GM18858 (cell line): Measurements from ENCODE around the gene CEMIP.

ENCODE experiments used
- ATAC-seq: cut with Tn5 transposase; IDR thresholded peaks from one replicate; pipeline ENCODE4 v1.9.1; 2021; ENCODE audit not compliant: unreplicated experiment

CEMIP gene

DNA sequence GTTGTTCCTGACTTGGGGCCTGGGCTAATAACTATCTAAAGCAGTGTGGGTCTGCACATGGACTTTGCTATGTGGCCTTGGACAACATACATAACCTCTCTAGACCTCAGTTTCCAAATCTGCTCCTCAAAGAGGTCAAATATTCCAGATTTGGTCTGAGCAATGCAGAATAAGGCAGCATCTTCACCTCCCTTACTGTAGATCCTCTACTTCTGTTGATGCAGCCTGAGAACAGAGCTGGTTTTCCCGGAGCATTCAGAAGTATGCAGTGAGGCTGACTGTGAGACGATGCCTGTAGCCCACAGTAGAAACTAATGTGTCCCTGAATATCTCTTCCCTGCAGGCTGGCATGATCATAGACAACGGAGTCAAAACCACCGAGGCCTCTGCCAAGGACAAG lies 145.1 kb downstream of the CEMIP start:
- ATAC-seq = no peak

DNA sequence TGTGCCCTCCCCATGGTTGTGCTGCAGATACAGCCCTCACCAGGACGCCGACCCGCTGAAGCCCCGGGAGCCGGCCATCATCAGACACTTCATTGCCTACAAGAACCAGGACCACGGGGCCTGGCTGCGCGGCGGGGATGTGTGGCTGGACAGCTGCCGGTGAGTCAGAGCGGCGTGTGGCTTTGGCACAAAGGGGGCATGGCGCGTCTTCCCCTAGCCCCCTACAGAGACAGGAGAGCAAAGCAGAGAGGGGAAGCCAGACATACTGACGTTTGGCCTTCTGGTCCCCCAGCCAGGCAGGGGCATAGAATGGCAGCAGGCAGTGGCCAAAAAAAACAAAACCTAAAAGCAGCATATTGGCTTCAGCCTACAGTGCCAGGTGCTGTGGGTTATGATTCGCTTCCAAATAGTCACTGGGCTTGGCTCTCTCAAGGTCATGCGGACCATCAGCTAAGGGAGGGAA lies 146.5 kb downstream of the CEMIP start:
- no peak for ATAC-seq

DNA sequence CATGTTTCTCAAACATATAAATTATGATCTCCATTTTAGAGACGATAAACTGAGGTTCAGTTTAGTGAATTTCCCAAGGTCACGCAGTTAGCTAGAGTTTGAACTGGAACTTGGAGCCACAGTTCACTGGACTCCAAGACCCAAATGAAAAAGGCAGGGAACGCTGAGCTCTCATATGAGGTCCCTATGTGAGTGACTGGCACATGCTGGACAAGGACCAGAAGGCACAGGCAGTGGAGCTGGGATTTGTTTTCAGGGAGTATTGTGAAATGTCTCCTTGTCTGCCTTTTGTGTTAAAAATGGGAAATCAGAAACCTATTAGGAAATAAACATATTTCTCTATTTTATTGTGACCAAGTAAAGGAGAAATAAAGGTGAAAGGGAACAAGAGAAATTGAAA lies 147.0 kb downstream of the CEMIP start:
- ATAC-seq = no peak

DNA sequence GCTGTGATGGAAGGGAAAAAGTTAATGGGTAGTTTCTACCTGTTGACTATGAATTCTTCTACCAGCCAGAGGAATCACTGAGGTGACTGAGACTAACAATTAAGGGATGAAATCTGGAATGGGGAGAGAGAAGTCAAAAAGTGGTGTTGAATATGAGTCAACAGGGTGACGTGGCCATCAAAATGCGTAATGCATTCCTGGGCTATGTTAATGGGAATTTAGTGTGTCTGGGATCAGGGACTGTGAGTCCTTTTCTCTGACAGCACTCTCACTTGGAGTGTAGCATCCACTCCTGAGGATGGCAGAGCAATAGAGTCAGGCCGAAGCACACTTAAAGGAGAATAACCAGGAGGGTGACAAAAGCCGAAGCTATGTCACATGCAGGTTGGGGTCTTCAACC lies 150.1 kb downstream of the CEMIP start:
- ATAC-seq = no peak

DNA sequence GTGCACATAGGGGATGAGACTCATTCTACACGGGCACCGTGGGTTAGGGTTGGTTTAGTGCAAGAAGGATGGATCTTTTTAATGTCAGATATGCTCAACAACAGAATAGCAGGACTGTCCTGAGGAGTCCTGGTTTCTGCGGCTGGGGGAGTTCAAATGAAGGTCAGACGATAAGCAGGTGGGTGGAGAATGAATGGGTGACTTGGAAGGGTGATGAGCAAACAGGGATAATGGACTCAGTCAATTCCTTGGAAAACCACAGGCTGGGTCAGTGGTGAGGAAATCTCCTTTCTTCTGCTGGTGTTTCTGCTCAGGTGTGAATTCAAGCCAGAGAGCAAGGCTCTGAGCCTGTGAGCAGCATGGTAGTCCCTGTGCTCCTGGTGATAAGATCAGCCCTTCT lies 150.5 kb downstream of the CEMIP start:
- ATAC-seq = no peak

DNA sequence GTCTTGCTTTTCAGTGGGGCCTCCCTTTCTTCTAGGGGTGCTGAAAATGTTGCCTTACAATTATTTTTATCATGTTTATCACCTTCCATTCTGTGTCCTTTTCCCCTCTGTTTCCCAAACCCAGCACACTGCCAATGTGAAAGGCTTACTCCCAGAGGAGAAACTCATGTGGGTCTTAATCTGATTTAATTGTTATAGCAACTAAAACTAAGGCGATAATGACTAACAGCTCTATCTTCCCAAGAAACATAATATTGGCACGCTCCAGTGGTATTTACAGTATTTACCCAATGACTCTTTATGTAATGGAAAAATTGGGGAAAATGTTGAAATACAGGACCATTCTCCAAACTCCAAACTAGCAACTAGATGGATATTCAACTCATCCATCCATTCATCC lies 152.0 kb downstream of the CEMIP start:
- no peak for ATAC-seq

DNA sequence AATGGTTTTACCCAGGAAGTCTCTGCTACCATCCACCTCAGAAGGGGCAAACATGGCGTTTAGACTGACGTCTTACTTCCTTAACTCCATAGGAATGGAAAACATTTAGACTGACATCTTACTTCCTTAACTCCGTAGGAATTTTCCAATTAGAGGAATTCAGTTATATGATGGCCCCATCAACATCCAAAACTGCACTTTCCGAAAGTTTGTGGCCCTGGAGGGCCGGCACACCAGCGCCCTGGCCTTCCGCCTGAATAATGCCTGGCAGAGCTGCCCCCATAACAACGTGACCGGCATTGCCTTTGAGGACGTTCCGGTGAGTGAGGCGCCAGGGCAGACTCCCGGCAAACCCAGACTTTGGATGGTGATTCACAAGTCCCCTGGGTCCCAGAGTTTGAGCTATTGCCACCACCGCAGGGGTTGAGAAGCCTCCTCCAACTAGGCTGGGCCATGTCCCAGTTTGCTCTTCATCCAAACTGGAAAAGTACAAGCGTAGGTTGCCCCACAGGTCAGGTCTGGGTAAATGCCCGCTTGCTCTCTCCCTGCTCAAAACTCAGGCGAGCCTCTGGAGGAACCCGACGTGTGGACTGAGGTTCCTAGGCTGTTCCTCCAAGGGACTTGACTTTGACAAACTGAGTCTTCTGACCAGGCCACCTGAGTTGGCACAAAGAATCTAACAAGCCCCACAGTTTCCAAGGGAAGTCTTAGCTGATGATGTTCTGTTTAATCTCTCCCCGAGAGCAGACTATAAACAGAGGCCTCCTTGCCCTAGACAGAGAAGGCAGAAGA lies 152.7 kb downstream of the CEMIP start:
- no peak for ATAC-seq

DNA sequence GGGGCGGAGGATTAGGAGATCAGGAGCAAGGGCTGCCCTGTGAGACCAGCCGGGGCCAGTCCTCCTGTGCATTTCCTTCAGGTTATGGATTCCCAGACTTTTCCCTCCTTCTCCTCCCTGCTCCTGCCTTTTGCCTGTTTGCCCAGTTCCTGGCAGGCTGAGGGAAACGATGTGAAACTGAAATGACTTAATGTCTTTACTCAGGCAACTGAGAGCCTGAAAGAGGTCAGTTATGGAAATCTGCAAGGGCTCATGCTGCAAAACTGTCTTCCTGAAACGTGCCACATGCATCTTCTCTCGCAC lies 153.3 kb downstream of the CEMIP start:
- no peak for ATAC-seq

DNA sequence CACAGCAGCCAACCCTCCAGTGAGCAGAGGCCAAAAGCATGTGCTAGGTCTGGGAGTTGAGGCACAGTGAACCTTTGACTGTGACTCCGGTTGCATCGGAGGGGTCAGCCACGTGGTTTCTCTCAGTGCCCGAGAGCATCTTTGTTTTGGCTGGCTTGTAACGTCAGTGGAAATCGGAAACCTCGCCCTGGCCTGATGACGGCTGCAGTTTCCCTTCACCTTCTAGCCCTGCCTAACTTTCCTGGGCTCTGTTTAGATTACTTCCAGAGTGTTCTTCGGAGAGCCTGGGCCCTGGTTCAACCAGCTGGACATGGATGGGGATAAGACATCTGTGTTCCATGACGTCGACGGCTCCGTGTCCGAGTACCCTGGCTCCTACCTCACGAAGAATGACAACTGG lies 153.8 kb downstream of the CEMIP start:
- no peak for ATAC-seq

DNA sequence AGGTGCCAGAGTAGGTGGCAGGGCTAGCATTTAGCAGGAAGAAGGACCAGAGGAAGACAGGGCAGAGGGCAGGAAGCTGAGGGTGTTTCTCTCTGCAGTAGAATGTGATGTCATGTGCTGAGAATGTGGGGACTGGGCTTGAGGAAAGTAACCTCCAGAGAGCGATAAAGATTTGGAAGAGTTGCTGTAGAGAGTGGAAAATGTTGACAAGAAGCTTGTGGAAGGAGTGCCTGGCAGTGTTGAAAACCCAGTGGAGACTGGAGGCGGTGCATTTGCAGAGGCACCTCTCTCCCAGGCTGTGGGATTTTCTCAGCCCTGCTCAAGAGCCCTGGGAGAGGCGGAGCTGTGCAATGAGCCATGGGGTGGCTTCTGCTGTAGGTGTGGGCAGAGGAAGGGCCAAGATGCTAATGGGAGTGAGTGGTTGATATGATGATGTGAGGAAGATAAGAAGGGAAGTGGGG lies 155.6 kb downstream of the CEMIP start:
- ATAC-seq = no peak

DNA sequence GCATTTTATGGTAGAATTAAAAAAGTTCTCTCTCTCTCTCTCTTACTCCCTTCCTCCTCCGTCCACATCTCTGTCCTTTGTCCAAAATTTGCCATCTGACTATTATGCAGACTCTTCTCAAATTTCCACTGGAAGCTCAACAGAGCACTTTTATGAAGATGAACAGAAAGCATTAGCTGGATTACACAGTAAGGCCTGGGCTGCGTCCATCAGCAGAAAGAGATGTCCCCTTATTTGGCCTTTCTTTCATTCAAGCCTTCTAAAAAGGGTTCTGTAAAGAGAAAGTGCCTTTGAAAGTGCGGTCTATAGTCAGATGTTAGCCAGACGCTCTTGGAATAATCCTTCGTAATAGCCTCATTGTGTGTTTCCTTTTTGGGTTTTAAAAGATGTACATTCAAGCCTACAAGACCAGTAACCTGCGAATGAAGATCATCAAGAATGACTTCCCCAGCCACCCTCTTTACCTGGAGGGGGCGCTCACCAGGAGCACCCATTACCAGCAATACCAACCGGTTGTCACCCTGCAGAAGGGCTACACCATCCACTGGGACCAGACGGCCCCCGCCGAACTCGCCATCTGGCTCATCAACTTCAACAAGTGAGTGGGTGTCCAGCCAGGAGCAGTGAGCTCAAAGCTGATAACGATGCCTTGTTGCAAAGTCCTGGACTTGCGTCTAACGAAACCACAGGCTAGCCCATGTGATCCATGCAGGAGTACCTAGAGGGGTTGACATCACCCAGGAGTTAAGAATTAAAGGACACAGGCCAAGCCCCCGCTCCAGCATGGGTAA lies 157.3 kb downstream of the CEMIP start:
- no peak for ATAC-seq

DNA sequence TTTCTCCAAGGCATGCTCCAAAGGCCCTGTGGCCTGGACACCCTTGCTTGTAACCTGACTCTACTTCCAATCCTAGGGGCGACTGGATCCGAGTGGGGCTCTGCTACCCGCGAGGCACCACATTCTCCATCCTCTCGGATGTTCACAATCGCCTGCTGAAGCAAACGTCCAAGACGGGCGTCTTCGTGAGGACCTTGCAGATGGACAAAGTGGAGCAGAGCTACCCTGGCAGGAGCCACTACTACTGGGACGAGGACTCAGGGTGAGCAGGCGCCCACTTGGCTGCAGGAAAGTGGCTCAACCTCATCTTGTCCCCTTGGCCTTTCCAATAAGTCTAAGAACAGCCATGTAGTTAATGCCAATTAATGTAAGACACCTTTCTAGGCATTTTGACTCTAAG lies 158.5 kb downstream of the CEMIP start:
- ATAC-seq = no peak

DNA sequence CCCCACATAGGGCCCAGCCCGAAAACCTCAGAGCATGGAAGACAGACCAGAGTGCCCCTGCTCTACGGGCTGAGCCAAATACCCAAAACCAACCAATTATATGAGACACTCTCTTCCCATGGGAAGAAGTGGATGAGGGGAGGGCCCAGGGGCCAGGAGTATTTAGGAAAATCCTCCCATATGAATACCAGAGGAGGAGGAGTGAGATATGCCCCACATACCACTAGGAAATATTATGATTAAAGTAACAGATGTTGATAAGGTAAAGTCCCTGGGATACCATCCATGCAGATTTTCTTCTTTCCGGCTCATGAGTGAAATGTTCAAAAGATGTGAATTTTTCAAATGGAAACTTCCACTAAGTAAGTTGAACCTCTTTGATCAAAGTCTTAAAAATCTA lies 160.0 kb downstream of the CEMIP start:
- no peak for ATAC-seq

DNA sequence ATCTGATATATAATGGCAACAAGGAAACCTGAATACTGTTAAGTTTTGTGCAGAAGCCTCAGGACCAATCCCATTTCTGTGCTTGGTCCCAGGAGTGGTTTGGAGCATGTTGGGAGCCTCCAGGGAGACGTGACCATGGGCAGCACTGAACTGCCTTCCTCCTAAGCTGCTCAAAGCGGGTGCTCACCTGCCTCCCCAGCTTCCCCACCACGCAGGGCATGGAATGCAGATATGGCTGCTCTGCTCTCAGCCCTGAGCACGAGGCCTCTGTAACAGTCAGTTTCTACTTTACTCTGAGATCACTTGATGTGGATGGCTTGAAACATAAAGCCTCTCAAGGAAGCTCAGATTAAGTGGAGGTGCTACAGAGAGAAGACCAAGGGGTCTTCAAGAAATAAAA lies 161.2 kb downstream of the CEMIP start:
- no peak for ATAC-seq

DNA sequence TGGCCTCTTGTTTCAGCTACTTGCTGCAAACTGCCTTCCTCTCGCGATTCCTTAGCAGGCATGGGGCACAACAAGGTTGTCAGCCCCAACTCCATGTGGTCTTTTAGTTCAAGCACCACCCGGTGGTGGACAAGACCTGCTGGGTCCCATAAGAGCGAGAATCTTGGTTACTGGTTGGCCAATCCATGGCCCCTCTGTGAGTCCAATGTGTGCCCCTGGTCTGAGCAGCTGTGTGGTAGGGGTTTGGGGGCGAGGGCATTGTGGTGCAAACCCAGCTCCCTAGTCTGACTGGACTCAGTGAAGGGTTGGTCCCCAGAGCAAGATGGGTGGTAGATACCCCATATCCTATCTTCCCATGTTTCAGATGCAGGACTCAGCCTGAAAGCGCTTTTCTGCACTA lies 161.7 kb downstream of the CEMIP start:
- no peak for ATAC-seq

DNA sequence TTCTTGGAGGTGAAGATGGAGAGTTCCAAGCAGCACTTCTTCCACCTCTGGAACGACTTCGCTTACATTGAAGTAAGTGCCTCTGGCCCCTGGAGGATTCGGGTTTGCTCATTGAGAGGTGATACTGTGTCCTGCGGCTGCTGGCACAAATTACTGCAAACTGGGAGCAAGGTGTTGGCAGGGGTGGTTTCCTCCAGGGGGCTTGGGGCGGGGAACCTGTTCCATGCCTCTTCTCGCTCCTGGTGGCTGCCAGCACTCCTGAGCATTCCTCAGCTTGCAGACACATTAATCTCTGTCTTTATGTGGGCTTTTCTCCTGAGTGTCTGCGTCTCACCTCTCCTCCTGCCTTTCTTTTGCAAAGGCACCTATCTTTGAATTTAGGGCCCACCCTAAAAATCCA lies 163.1 kb downstream of the CEMIP start:
- ATAC-seq = no peak

DNA sequence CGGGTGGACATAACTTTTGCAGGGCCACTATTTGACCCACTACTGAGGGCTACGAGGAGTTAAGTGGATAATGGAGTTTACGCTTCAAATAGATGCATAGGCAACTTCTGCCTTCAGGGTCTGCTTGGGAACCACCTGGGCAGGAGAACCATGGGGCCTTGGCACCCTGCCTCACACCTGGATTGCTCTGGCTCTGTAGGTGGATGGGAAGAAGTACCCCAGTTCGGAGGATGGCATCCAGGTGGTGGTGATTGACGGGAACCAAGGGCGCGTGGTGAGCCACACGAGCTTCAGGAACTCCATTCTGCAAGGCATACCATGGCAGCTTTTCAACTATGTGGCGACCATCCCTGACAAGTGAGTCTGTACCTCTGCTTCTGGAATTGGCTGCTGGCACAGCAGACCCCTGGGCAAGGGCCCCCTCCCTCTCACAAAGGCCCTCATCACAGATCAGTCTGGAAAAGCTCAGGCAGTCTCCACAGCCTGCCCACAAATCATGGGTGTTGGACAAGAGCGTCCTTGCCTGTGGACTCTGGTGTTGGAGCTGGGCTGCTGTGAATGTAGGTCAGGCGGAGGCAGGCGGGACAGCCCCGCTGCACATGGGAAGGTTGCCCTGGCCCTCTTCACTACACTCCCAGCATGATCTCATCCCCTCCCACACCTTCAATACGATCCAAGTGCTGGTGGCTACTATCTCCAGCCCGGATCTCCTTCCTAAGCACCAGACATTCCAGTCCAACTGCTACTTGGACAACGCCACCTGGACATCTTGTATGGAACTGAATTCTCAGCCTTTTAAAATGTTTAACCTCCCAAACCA lies 163.8 kb downstream of the CEMIP start:
- ATAC-seq = no peak

DNA sequence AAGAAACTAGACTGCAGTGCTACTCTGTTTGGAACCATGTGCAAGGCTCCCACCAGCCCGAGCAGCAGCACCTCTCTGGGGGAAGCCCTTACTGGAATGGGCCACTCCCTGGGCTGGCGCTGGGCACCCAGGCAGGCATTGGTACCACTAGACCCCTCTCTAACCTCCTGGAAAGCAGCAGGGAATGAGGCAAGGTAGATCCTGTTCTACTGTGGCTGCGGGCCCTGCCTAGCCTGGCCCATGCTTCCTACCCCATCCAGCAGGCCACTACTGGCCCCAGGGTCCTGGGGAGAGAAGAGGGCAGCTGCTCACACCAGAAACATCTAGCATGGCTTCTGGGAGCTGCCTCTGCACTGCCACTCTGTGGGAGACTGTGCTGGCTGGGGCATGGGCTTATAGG lies 165.6 kb downstream of the CEMIP start:
- no peak for ATAC-seq

DNA sequence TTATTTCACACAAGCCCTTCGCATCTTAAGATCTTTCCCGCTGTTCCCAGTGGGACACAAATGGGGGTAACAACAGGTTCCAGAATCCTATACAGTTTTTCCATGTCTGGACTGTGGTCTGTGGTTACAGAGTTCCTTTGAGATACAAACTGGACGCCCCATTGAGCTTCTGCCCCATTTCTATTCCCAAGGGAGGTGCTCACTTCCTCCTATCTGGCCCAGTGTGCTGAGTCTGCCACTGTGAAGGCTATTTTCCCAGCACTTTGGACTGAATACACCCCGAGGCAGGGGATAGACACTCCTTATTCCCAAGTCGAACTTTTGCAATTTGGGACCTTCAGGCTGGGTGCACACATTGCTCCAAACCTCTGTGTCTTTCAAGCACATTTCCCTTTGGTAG lies 166.4 kb downstream of the CEMIP start:
- no peak for ATAC-seq

DNA sequence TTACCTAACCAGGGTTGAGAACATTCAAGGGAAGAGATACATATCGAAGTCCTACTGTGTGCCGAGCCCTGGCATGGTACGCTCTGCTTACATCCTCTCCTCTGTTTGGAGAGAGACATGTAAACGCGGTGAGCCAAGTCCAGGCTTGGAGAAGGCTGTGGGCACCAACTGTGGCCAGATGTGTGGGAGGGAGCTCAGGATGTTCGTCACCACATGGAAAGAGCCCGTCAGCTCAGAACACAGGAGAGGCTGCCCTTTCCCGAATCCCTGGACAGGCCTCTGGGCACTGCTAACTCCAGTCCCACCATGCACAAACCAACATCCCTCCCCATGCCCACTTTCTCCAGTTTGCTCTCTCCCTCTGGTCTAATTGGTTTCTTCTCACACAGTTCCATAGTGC lies 167.4 kb downstream of the CEMIP start:
- no peak for ATAC-seq

DNA sequence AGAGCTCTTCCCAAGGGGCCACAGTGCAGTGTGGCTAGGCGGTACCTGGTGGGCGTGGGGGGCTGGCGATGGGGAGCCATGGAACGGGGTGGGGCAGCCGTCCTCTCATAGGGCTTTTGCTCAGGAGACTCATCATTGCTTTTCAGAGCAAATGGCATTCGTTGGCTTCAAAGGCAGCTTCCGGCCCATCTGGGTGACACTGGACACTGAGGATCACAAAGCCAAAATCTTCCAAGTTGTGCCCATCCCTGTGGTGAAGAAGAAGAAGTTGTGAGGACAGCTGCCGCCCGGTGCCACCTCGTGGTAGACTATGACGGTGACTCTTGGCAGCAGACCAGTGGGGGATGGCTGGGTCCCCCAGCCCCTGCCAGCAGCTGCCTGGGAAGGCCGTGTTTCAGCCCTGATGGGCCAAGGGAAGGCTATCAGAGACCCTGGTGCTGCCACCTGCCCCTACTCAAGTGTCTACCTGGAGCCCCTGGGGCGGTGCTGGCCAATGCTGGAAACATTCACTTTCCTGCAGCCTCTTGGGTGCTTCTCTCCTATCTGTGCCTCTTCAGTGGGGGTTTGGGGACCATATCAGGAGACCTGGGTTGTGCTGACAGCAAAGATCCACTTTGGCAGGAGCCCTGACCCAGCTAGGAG lies 169.6 kb downstream of the CEMIP start:
- ATAC-seq = no peak
